ENCODE data around the gene CCDC127. TPM values are rescaled to one million over a fixed set of nuclear protein-coding genes. Genes with fewer than 3 reads are reported as not detected.
"Not testable (repeated sequence)": the region's sequence is repeated elsewhere in the genome, so short reads cannot be mapped to it uniquely, and the experiment has no call there.

CCDC127 gene
- total and polyA plus RNA-seq, 2 experiments from 2014 or later = 11.3 to 19.3 TPM

DNA sequence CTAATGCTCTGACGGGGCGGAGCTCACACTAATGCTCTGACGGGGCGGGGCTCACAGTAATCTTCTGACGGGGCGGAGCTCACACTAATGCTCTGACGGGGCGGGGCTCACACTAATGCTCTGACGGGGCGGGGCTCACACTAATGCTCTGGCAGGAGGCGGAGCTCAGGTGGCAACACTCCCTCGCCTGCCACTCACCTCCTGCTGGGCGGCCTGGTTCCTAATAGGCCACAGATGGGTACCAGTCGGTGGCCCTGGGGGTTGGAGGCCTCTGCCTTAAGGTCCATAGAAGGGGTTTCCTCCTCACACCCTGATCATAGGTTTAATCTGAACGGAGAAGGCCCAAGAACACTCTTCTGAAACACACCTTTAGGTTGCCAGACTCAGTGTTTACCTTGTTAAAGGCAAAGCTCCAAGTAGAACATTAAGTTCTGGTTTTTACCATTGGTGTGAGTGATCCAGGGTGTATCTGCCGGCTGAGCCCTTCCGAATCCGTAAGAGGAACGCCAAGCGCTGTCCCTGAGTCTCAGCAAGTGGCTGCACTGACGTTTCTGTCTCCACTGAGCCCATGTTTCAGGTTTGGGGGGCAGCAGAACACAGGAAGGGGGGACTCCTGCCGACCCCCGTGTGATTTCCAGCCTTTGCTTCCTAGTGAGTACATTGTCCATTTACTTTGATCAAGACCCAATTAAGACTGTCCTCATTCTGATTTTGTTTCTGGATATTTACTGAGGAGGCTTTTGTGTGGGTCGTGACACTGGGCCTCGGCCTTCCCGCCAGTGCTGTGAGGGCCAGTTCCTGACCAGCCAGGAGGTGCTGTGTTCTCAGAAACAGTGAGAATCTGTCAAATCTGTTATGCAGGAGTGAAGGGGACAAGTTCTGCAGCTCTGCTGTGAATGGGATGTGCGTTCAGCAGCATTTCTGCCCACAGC, 51.2 kb downstream of the CCDC127 start:
- Histone ChIP-seq H3K27ac (no peak overlapping the region), H3K36me3 (no peaks in the 10 kb centered on the region), H3K4me3 (no peak overlapping the region), H3K27me3 (no peaks in the 10 kb centered on the region), H3K9me3 (ENCODE audit: low read depth) (no peaks in the 10 kb centered on the region), H3K4me1 (ENCODE audit: low read depth) (no peaks in the 10 kb centered on the region)
- TF ChIP-seq, protein P1, sequence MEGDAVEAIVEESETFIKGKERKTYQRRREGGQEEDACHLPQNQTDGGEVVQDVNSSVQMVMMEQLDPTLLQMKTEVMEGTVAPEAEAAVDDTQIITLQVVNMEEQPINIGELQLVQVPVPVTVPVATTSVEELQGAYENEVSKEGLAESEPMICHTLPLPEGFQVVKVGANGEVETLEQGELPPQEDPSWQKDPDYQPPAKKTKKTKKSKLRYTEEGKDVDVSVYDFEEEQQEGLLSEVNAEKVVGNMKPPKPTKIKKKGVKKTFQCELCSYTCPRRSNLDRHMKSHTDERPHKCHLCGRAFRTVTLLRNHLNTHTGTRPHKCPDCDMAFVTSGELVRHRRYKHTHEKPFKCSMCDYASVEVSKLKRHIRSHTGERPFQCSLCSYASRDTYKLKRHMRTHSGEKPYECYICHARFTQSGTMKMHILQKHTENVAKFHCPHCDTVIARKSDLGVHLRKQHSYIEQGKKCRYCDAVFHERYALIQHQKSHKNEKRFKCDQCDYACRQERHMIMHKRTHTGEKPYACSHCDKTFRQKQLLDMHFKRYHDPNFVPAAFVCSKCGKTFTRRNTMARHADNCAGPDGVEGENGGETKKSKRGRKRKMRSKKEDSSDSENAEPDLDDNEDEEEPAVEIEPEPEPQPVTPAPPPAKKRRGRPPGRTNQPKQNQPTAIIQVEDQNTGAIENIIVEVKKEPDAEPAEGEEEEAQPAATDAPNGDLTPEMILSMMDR (IDR thresholded peaks at IDR 0.05; ENCODE audit: low read depth, low read length) = no peak
- DNase-seq (ENCODE audit: low read depth in 1 of 2, low spot score in 1 of 2) = no peak

DNA sequence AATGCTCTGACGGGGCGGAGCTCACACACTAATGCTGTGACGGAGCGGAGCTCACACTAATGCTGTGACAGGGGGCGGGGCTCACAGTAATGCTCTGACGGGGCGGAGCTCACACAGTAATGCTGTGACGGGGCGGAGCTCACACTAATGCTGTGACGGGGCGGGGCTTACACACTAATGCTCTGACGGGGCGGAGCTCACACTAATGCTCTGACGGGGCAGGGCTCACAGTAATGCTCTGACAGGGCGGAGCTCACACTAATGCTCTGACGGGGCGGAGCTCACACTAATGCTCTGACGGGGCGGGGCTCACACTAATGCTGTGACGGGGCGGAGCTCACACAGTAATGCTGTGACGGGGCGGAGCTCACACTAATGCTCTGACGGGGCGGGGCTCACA, 53.2 kb downstream of the CCDC127 start:
- H3K9me3 ChIP-seq (ENCODE audit: low read depth); H3K27me3 ChIP-seq; H3K36me3 ChIP-seq; H3K4me3 ChIP-seq; H3K27ac ChIP-seq; H3K4me1 ChIP-seq (ENCODE audit: low read depth); DNase-seq (ENCODE audit: low read depth in 1 of 2, low spot score in 1 of 2): not testable (repeated sequence)

DNA sequence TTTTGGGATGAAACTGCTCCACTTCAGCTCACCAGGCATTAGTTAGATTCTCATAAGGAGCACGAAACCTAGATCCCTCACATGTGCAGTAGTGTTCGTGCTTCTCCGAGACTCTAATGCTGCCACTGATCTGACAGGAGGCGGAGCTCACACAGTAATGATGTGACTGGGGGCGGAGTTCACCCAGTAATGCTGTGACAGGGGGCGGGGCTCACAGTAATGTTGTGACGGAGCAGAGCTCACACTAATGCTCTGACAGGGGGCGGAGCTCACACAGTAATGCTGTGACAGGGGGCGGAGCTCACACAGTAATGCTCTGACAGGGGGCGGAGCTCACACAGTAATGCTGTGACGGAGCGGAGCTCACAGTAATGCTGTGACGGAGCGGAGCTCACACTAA, 53.7 kb downstream of the CCDC127 start:
- Histone ChIP-seq H3K27ac (no peak overlapping the region), H3K27me3 (no peaks in the 10 kb centered on the region)
- no peak for DNase-seq (ENCODE audit: low read depth in 1 of 2, low spot score in 1 of 2)

DNA sequence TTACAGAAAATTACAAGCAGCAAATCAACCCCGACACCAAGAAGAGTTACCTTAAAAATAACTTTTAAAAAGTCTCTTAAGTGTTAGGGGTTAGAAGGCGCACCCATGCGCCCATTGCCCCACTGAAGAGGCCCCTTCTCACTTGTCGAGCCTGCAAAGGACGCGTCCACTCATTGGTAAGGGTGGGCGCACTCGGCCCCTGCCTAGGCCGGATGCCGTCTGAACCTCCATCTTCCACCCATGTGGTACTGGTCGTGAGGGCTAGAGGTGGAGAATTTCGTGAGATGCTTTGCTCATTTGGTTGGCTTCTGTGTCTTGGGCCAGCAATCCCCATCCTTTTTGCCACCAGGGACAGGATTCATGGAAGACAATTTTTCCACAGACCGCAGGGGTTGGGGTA, 54.1 kb downstream of the CCDC127 start:
- no peak overlapping the region for H3K27ac ChIP-seq
- H3K36me3 ChIP-seq = no peaks in the 10 kb centered on the region
- H3K27me3 ChIP-seq = no peaks in the 10 kb centered on the region
- TF ChIP-seq, protein P1 (IDR thresholded peaks at IDR 0.05; ENCODE audit: low read depth, low read length) = no peak
- DNase-seq (ENCODE audit: low read depth in 1 of 2, low spot score in 1 of 2) = no peak
- no peaks in the 10 kb centered on the region for H3K4me1 ChIP-seq (ENCODE audit: low read depth)
- H3K4me3 ChIP-seq = no peak overlapping the region
- no peaks in the 10 kb centered on the region for H3K9me3 ChIP-seq (ENCODE audit: low read depth)

More for the DNA sequence above, 53.7 kb downstream of the CCDC127 start:
- no peak overlapping the region for H3K4me3 ChIP-seq
- H3K36me3 ChIP-seq = no peaks in the 10 kb centered on the region
- H3K9me3 ChIP-seq (ENCODE audit: low read depth) = no peaks in the 10 kb centered on the region
- H3K4me1 ChIP-seq (ENCODE audit: low read depth) = no peaks in the 10 kb centered on the region
- TF ChIP-seq, protein P1 (IDR thresholded peaks at IDR 0.05; ENCODE audit: low read depth, low read length) = no peak

DNA sequence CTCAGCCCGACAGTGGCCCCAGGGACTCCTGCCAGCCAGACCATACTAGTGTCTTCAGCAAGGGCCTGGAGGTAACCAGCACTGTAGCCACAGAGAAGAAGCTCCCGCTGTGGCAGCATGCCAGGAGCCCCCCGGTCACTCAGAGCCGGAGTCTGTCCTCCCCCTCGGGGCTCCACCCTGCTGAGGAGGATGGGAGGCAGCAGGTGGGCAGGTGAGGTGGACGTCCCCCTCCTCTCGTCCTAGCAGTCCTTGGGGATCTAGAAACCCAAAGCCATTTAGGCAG, 54.7 kb downstream of the CCDC127 start:
- H3K9me3 ChIP-seq (ENCODE audit: low read depth) = no peaks in the 10 kb centered on the region
- no peak for DNase-seq (ENCODE audit: low read depth in 1 of 2, low spot score in 1 of 2)
- no peak overlapping the region for H3K4me3 ChIP-seq
- no peaks in the 10 kb centered on the region for H3K4me1 ChIP-seq (ENCODE audit: low read depth)
- H3K36me3 ChIP-seq = no peaks in the 10 kb centered on the region
- no peaks in the 10 kb centered on the region for H3K27me3 ChIP-seq
- H3K27ac ChIP-seq = no peak overlapping the region
- TF ChIP-seq, protein P1 (IDR thresholded peaks at IDR 0.05; ENCODE audit: low read depth, low read length) = no peak

DNA sequence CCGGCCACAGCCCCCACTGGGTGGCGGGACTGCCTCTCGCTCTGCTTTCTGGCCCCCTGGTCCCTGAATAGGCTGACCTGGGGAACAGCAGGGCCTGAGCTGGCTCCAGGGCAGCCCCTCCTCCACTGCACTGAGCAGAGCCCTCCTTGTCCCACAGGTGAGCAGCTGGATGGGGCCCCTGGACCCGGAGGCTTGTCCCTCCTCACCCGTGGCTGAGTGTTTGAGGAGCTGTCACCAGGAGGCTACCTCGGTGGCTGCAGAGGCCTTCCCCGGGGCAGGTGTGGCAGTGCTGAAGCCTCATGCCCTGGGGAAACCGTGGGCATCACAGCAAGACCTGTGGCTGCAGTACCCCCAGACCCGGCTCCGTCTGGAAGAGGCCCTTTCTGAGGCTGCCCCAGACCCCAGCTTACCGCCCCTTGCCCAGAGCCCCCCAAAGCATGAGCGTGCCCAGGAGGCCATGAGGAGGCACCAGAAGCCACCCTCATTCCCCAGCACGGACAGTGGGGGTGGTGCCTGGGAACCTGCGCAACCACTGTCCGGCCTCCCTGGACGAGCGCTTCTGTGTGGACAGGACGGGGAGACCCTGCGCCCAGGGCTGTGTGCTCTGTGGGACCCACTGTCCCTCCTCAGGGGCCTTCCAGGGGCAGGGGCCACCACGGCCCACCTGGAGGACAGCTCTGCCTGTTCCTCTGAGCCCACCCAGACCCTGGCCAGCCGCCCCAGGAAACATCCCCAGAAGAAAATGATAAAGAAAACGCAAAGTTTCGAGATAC, 55.2 kb downstream of the CCDC127 start:
- H3K27ac ChIP-seq = no peak overlapping the region
- no peaks in the 10 kb centered on the region for H3K27me3 ChIP-seq
- DNase-seq (ENCODE audit: low read depth in 1 of 2, low spot score in 1 of 2) = no peak
- H3K4me3 ChIP-seq = no peak overlapping the region
- H3K9me3 ChIP-seq (ENCODE audit: low read depth) = no peaks in the 10 kb centered on the region
- TF ChIP-seq, protein P1 (IDR thresholded peaks at IDR 0.05; ENCODE audit: low read depth, low read length) = no peak
- no peaks in the 10 kb centered on the region for H3K4me1 ChIP-seq (ENCODE audit: low read depth)
- H3K36me3 ChIP-seq = no peaks in the 10 kb centered on the region
